NCI-H345 (cell line): ENCODE measurements around the gene GBF1.

Experiments used
- DNase-seq: peaks from one replicate; lab custom pipeline; 2025; lab: John Stamatoyannopoulos, UW

The GBF1 gene

DNA sequence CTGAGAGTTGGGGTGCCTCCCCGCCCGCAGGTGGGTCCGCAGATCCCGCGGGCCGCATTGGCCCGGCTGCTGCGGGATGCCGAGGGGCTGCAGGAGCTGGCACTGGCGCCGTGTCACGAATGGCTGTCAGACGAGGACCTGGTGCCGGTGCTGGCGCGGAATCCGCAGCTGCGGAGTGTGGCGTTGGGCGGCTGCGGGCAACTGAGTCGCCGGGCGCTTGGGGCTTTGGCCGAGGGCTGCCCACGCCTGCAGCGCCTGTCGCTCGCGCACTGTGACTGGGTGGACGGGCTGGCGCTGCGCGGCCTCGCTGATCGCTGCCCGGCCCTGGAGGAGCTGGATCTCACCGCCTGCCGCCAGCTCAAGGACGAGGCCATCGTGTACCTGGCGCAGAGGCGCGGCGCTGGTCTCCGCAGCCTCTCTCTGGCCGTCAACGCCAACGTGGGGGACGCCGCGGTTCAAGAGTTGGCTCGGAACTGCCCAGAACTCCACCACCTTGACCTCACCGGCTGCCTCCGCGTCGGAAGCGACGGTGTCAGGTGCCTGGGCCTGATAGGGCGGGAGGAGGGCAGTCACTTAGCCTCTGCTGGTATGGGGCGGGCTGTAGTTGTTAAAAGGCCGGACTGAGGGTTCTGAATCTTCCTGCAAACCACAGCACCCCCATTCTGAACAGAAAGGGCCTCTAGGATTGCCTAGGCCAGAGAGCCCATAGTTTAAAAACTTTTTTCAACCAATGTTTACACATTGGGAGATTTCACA, 176.6 kb downstream of the GBF1 start:
- no peak for DNase-seq

DNA sequence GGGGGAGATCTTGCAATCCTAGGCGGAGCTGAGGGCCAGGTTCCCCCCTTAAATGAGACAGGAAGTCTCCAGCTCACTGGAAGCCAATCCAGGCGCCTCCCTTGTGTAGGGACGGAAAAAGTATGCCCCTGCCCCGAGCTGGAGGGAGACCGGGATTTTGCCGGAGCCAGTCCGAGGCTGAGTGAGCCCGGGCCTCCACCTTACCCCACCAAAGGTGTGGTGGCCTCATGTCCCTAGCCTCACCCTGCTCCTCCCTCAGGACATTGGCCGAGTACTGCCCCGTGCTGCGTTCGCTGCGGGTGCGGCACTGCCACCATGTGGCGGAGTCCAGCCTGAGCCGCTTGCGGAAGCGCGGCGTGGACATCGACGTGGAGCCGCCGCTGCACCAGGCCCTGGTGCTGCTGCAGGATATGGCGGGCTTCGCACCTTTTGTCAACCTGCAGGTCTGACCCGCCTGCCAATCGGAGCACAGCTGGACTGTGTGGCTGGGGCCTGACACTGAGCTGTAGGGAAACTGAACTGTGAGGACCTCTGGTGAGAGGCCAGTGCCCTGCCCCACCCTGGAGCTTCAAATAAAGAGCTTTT, 177.3 kb downstream of the GBF1 start:
- DNase-seq = peak; percentile 6

DNA sequence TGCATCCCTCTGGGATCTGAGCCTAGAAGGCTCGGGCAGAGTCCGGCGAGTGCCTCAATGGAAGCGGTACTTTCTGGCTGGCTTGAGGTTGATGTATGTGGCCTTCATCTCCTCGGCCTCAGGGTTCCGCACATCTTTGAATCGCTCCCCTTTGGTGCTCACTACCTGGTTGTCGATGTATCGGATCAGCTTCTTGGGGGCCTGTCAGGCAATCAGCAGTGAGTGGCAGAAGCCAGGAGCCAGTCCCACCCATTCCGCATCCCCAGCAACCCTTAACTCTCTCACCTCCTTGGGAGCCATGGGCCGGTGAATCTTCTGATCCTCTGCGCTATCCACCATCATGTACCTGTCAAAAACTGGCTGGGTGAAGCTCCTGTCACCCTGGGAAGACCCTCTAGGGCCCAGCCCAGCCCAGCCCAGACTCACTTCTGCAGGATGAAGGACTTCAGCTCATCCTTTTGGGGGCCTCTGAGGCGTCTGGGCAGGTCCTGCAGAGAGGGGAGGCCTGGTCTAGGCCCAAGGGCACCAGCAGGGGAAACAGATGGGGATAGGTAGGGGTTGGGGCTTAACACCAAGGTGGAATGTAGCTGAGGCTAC, 178.1 kb downstream of the GBF1 start:
- DNase-seq = no peak

- DNase-seq = no peak
Observed at GRCh38 chr10:102424145-102424544, 178.8 kb downstream of the GBF1 start.

DNA sequence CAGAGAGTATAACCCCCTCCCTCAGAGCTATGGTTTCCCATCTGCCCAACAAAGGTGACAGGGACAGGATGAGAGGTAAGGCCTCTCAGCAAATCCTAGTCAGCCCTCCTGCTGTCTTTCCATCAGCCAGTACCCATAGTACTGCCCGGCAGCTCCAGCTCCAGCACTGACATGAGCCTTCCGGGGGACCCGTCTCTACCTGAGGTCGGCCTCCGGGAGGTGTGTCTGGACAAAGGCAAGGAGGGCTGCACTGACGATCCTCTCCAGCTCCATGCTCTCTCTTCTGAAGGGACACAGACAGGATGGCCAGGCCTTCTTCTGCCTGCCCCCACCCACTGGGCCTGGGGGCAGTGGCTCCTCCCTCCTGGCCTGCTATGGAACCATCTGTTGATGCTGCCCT, 179.6 kb downstream of the GBF1 start:
- DNase-seq = no peak

DNA sequence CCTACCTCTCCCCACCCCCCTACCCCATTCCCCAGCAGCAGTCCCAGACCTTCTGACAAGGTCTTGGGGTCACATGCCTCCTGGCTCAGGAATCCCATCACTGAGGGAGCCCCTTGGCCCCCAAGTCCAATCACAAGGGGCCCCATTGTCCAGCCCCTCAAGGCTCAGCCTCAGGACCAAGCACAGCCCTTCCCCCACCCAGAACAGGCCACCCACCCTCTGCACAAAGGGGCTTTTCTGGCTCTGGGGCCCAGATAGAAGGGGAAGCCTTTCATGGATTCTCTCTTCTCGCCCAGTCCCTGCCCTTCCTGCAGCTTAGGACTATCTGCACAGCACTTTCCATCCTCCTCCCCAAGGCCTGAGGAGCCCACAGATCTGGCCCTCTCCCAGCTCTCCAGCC, 180.1 kb downstream of the GBF1 start:
- no peak for DNase-seq

DNA sequence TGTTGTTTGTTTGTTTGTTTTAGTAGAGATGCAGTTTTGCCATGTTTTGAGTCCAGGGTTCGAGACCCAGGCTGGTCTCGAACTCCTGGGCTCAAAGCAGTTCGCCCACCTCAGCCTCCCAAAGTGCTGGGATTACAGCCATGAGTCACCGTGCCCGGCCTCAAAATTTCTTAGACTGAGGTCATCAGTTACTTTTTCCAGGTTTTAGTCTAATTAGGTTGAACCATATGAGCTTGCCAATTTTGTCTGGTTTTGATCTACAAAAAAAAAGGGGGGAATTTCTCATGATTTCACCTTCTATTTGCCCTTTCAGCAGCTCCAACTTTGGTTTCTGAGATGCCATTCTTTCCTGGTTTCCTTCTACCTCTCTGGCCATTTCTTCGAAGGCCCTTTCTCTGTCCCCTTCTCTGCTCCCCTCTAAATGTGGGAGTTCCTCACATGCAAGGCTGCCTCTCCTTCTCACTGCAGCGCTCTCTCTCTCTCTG, 181.5 kb downstream of the GBF1 start:
- DNase-seq = no peak

DNA sequence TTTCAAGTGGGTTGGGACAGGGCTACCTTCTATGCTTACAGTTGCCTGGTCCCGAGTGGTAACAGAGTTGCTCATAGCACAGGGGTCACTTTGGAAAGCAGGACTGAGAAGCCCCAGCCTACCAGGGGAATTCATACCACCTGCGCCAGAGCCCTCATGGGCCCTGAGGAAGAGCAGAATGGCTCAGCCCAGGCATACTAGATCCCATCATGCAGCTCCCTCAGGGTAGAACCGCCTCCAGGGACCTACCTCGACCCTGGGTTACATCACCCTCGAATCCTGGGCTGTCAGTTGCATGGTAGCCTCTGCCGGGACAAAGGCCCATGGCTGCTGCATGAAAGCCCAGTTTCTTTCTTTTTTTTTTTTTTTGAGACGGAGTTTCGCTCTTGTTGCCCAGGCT, 184.1 kb downstream of the GBF1 start:
- no peak for DNase-seq

GRCh38 chr10:102431452-102432124, 186.3 kb downstream of the GBF1 start:
- no peak for DNase-seq
